K562 (cell line): ENCODE results near the gene ASPHD1. TPM values are rescaled to one million over a fixed set of nuclear protein-coding genes. Genes with fewer than 3 reads are reported as not detected.

ENCODE experiments used
- BCOR ChIP-seq: fragments of 450-650 bp; IDR thresholded peaks from 2 replicates; pipeline ENCODE4 v1.6.1; 2016
- CBX5 ChIP-seq: IDR thresholded peaks from 2 replicates; pipeline ENCODE4 v1.6.1; 2014; ENCODE audit warnings: low read depth, borderline replicate concordance
- ERF ChIP-seq: fragments of 450-650 bp; formaldehyde crosslinking; IDR thresholded peaks from 2 replicates; pipeline ENCODE4 v1.4.0; 2020; ENCODE audit warnings: mild to moderate bottlenecking, mixed read lengths
- ESRRA ChIP-seq: fragments of 450-650 bp; IDR thresholded peaks from 2 replicates; pipeline ENCODE4 v1.6.1; 2014; ENCODE audit warnings: low read depth, mild to moderate bottlenecking, moderate library complexity, borderline replicate concordance
- ETV5 ChIP-seq: sonication (generic); formaldehyde crosslinking; IDR thresholded peaks from 2 replicates; pipeline ENCODE4 v1.4.0; 2020; ENCODE audit warnings: low read depth, mild to moderate bottlenecking, missing genetic modification reagents
- ETV6 ChIP-seq, 3 experiments: fragments of 150-350 bp in 1 of 3; sonication (generic) in 1 of 3; formaldehyde crosslinking in 1 of 3; IDR thresholded peaks; 2 replicates each; pipeline versions ENCODE4 v1.6.1 to v1.8.0; 2014 to 2022; ENCODE audit warnings: borderline replicate concordance in 2 of 3, low read depth in 2 of 3, antibody characterized with exemption in 1 of 3, low read length in 1 of 3, mild to moderate bottlenecking in 1 of 3, missing genetic modification reagents in 1 of 3
- FOXK2 ChIP-seq, 2 experiments: fragments of 450-650 bp; IDR thresholded peaks in 1 of 2; conservative IDR thresholded peaks in 1 of 2; 2 replicates each; pipeline ENCODE4 v1.6.1; 2016; ENCODE audit warnings: low read depth in 2 of 2, mild to moderate bottlenecking in 1 of 2
- GTF2F1 ChIP-seq: IDR thresholded peaks from 2 replicates; pipeline ENCODE4 v1.6.1; 2011; ENCODE audit warnings: low read depth, low read length, improper control_type of control experiment
- HSF4 ChIP-seq: fragments of 250-450 bp; sonication (Bioruptor Pico); IDR thresholded peaks from 2 replicates; pipeline ENCODE4 v2.1.2; 2022; ENCODE audit warnings: mild to moderate bottlenecking, moderate library complexity, borderline replicate concordance
- PURB ChIP-seq: sonication (generic); formaldehyde crosslinking; IDR thresholded peaks from 2 replicates; pipeline ENCODE4 v1.9.0; 2021; ENCODE audit warnings: low read depth, mild to moderate bottlenecking, missing genetic modification reagents
- SAP30 ChIP-seq: fragments of 200-600 bp; sonication (generic); IDR thresholded peaks from 2 replicates; pipeline ENCODE4 v1.6.1; 2012; ENCODE audit warnings: borderline replicate concordance, low read depth, mild to moderate bottlenecking, moderate library complexity, low read length, control low read depth, inconsistent platforms; ENCODE audit not compliant: insufficient read depth, poor library complexity, severe bottlenecking
- TARDBP ChIP-seq: fragments of 450-650 bp; IDR thresholded peaks from 2 replicates; pipeline ENCODE4 v1.6.1; 2016
- YBX1 ChIP-seq: fragments of 450-650 bp; IDR thresholded peaks from 2 replicates; pipeline ENCODE4 v1.7.1; 2016; ENCODE audit warnings: mild to moderate bottlenecking
- ZC3H4 ChIP-seq: sonication (generic); formaldehyde crosslinking; IDR thresholded peaks from 2 replicates; pipeline ENCODE4 v1.9.0; 2021; ENCODE audit warnings: missing genetic modification reagents, borderline replicate concordance
- ZNF184 ChIP-seq: sonication (generic); formaldehyde crosslinking; IDR thresholded peaks from 2 replicates; pipeline ENCODE4 v1.5.0; 2020; ENCODE audit warnings: missing genetic modification reagents
- ZNF766 ChIP-seq: fragments of 200-800 bp; sonication (Bioruptor generic); conservative IDR thresholded peaks from 2 replicates; pipeline ENCODE4 v1.6.1; 2016; ENCODE audit warnings: missing genetic modification characterization, missing compliant biosample characterization
- ZNF785 ChIP-seq: fragments of 250-450 bp; sonication (Bioruptor Pico); IDR thresholded peaks from 2 replicates; pipeline ENCODE4 v1.4.0; 2020; ENCODE audit warnings: mild to moderate bottlenecking
- polyA plus RNA-seq, 8 experiments: library from polyadenylated mRNA; depleted of rRNA in 4 of 8; stranded (reverse) in 5 of 8; unstranded in 3 of 8; fragments of >200 nt; fragmentation: Nextera tagmentation in 2 of 8; fragmentation: Illumina TruSeq in 1 of 8; extraction: Ambion mirVana in 2 of 8; extraction: Trizol in 1 of 8; gene quantifications; 2 replicates each; pipeline versions ENCODE4 v1.2.1 to v1.2.3, GENCODE V29; 2011 to 2014; ENCODE audit warnings: inconsistent platforms in 1 of 8, missing spikeins in 1 of 8
- total RNA-seq, 7 experiments: library from RNA; depleted of rRNA in 6 of 7; stranded (reverse); fragments of >200 nt in 6 of 7; fragmentation: Illumina TruSeq in 2 of 7; extraction: Trizol in 2 of 7; gene quantifications; 2 replicates each; pipeline versions ENCODE4 v1.2.1 to v1.2.3, GENCODE V29; 2011 to 2021; ENCODE audit warnings: low replicate concordance in 1 of 7
- TF ChIP-seq, protein P1 (sequence below): sonication (generic); formaldehyde crosslinking; IDR thresholded peaks from 2 replicates; pipeline ENCODE4 v1.8.1; 2023; ENCODE audit warnings: mild to moderate bottlenecking, missing genetic modification reagents
- TF ChIP-seq, protein P2 (sequence below): sonication (generic); formaldehyde crosslinking; IDR thresholded peaks from 2 replicates; pipeline ENCODE4 v1.8.0; 2022; ENCODE audit warnings: mild to moderate bottlenecking, missing genetic modification reagents
- TF ChIP-seq, protein P3 (sequence below): fragments of 450-650 bp; formaldehyde crosslinking; conservative IDR thresholded peaks from 2 replicates; pipeline ENCODE4 v1.4.0; 2022; ENCODE audit warnings: mild to moderate bottlenecking, missing genetic modification characterization
- TF ChIP-seq, protein P4 (sequence below): fragments of 250-450 bp; sonication (Bioruptor Pico); IDR thresholded peaks from 2 replicates; pipeline ENCODE4 v1.8.0; 2021; ENCODE audit warnings: moderate library complexity, mild to moderate bottlenecking, inconsistent platforms

The ASPHD1 gene
- total and polyA plus RNA-seq, 9 of the 15 experiments (the other 6 are each of a cell fraction or from before 2014, with no cell fraction given) = 0.03 to 0.70 (median 0.24) TPM; not detected in 5

DNA sequence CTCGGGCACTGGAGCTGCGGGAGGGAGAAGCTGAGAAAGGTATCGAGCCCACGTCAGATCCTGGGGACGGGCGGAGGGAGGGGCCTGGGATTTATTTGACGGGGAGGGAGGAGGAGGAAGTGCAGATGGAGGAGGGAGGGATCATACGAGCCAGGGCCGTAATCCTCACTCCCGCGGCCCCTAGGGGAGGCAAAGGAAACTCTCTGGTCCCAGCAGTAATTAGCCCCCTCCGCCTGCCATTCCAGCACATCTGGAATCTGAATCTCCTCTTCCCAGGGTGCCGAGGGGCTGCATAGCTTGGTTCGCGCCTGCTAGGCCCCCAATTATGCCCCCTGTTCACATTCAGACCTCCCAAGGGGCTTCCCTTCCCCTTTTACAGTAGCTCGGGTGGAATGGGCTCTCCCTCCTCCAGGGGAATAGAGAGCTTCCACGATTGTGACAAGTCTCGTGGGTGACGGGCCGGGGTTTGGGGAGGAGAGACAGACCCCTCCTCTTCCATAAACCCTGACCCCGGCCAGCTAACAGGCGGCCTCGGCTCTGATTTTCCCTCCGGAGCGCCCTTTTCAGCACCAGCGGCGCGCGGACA lies 679 bp upstream of the ASPHD1 start, which contains the start of gene SEZ6L2 (continued):
- TF ChIP-seq, protein P1, sequence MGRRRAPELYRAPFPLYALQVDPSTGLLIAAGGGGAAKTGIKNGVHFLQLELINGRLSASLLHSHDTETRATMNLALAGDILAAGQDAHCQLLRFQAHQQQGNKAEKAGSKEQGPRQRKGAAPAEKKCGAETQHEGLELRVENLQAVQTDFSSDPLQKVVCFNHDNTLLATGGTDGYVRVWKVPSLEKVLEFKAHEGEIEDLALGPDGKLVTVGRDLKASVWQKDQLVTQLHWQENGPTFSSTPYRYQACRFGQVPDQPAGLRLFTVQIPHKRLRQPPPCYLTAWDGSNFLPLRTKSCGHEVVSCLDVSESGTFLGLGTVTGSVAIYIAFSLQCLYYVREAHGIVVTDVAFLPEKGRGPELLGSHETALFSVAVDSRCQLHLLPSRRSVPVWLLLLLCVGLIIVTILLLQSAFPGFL (CRISPR knock-in tag) = no peak
- TF ChIP-seq ESRRA = no peak
- TF ChIP-seq ERF (CRISPR knock-in tag) = no peak
- TF ChIP-seq ETV5 (CRISPR knock-in tag) = no peak
- TF ChIP-seq, protein P2, sequence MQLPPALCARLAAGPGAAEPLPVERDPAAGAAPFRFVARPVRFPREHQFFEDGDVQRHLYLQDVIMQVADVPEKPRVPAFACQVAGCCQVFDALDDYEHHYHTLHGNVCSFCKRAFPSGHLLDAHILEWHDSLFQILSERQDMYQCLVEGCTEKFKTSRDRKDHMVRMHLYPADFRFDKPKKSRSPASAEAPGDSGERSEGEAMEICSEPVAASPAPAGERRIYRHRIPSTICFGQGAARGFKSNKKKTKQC (CRISPR knock-in tag) = peak; percentile 95
- TF ChIP-seq YBX1 = no peak
- TF ChIP-seq ZNF785 (CRISPR knock-in tag) = no peak
- TF ChIP-seq, protein P3, sequence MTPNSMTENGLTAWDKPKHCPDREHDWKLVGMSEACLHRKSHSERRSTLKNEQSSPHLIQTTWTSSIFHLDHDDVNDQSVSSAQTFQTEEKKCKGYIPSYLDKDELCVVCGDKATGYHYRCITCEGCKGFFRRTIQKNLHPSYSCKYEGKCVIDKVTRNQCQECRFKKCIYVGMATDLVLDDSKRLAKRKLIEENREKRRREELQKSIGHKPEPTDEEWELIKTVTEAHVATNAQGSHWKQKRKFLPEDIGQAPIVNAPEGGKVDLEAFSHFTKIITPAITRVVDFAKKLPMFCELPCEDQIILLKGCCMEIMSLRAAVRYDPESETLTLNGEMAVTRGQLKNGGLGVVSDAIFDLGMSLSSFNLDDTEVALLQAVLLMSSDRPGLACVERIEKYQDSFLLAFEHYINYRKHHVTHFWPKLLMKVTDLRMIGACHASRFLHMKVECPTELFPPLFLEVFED (CRISPR knock-in tag) = no peak
- no peak for TF ChIP-seq ZNF184 (CRISPR knock-in tag)
- no peak for TF ChIP-seq BCOR
- TF ChIP-seq PURB = no peak
- TF ChIP-seq TARDBP = no peak
- no peak for TF ChIP-seq GTF2F1
- no peak for TF ChIP-seq SAP30
- TF ChIP-seq CBX5 = no peak
- TF ChIP-seq ZNF766 = 0 out of 2 replicates have a peak, but pooled peaks have one; percentile 43
- TF ChIP-seq ETV6 (IDR thresholded peaks at IDR 0.05; ENCODE audit: borderline replicate concordance in 1 of 2, low read depth in 2 of 2, low read length in 1 of 2) = no peak
- no peak for TF ChIP-seq ETV6 (CRISPR knock-in tag; IDR thresholded peaks at IDR 0.05; ENCODE audit: borderline replicate concordance)
- no peak for TF ChIP-seq ZC3H4
- no peak for TF ChIP-seq HSF4 (CRISPR knock-in tag)
- TF ChIP-seq, protein P4, sequence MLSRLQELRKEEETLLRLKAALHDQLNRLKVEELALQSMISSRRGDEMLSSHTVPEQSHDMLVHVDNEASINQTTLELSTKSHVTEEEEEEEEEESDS (CRISPR knock-in tag) = no peak
- TF ChIP-seq FOXK2 (conservative IDR thresholded peaks at IDR 0.05 in 1 of 2, IDR thresholded peaks at IDR 0.05 in 1 of 2; ENCODE audit: low read depth in 2 of 2) = no peak
